Measurements from ENCODE around the gene BEND7.
"Not testable (repeated sequence)": the region's sequence is repeated elsewhere in the genome, so short reads cannot be mapped to it uniquely, and the experiment has no call there.

The BEND7 gene

DNA sequence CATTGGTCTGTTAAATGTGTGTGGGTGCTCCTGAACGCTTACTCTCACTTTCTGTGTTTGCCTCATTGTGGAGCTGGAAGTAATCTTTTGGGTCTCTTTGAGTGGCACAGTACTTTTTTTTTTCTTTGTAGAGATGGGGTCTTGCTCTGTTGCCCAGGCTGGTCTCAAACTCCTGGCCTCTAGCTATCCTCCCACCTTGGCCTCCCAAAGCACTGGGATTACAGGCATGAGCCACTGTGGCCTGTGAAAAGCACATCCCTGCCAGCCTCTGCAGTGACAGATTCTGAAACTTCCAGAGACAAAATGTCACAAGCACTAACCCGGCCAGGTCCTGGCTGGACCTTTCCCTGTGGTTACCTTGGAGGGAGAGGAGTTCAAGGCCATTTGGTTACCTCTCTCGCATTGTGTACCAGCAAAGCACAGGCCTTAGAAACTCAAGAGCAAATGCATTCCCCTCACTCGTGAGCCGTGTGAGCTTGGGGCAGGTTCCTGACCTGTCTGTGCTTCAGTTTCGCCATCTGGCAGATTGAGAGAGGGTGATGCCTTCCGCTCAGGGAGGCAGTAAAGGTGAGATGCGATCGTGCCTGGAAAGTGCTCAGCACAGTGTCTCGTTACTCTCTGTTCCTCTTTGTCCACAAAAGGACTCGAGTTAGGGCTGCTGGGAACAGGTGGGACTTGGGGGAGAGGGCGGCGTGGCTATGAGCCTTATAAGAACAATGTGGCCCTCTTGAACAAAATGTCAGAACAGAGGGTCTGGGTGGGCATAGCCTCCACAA, 108.1 kb downstream of the BEND7 start:
- DNase-seq (ENCODE audit: low spot score): no peak

DNA sequence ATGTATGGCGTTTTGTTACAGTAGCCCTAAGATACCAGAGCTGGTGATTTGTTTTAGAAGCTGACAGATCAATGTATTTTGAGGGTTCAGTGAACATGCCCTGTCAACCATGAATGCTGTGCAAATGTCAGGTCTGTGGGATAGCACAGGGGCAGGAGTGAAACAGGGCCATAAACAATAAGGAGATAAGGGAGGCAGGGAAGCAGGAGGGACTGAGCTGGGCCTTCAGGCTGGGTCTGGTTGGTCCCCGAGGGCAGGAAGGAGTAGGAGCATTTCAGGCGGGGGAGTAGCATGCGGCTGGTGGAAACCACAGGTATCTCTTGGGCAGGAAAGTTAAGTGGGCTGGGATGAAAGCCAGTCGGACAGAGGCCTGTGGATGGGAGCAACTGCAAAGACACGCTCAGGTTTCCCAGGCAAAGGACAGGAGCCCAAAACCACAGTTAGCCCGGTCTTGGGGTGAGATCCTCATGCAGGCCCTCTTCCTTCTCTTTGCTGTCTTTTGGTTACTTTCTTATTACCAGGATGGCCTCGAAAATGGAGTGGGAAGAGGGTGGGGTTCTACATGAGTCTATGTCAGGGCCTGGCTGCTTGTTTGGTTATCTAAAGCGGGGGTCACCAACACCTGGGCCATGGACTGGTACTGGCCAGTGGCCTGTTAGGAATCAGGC, 111.2 kb downstream of the BEND7 start:
- no peak for DNase-seq (ENCODE audit: low spot score)

DNA sequence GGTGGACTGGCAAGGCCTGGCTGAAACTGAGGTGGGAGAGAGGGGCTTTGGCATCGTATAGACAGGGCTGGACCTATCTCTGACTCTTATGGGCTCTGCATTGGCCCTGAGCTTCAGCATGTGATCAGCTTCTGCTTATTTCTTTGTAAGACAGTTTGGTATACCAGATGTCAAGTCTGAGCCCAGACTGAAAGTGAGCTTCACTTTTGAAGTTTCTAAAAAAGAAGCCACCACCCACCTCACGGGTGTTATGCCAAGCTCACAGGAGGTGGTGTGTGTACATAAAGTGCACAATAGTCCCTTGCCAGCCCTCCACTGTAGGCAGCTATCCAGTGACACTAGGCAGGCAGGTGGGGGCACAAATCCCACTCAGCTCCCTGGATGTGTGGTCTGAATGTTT, 112.1 kb downstream of the BEND7 start:
- no peak for DNase-seq (ENCODE audit: low spot score)

DNA sequence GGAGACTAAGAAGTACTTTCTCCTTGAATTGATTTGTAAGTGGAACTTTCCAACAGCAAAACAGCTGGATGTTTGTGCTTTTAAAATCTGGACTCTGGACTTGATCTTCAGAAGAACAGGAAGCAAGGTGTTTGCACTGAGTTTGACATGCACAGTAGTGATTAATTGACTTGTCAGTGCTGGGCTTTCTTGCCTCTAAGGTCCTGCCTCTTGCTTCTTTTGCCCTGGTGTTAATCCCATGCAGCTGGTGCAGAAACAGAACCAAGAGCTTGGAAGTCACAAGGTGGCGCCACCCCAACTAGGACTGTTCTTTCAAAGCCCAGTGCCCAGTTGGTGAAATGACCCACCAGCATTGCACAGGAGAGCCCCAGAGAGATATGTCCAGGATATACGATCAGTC, 114.0 kb downstream of the BEND7 start:
- no peak for DNase-seq (ENCODE audit: low spot score)

DNA sequence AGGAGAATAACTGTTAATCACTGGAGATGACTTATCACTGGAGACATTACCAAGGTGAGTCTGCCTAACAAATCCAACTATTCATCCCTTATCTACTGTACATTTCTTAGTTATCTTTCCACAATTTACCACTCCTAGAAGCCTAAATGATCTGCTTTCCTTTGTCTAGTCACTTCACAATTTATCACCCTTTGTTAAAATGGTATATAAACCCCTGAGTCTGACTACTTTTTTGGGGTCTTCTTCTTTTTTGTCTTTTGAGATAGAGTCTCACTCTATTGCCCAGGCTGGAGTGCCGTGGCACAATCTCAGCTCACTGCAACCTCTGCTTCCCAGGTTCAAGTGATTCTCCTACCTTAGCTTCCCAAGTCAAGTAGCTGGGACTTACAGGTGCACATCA, 114.7 kb downstream of the BEND7 start:
- DNase-seq (ENCODE audit: low spot score): no peak

DNA sequence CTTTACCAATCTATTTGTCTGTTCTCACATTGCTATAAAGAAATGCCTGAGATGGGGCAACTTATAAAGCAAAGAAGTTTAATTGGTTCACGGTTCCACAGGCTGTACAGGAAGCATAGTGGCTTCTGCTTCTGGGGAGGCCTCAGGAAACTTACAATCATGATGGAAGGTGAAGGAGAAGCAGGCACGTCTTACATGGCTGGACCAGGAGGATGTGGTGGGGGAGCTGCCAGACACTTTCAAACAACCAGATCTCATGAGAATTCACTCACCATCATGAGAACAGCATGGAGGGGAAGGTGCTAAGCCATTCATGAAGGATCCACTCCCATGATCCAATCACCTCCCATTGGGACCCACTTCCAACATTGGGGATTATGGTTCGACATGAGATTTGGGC, 115.9 kb downstream of the BEND7 start:
- no peak for DNase-seq (ENCODE audit: low spot score)

DNA sequence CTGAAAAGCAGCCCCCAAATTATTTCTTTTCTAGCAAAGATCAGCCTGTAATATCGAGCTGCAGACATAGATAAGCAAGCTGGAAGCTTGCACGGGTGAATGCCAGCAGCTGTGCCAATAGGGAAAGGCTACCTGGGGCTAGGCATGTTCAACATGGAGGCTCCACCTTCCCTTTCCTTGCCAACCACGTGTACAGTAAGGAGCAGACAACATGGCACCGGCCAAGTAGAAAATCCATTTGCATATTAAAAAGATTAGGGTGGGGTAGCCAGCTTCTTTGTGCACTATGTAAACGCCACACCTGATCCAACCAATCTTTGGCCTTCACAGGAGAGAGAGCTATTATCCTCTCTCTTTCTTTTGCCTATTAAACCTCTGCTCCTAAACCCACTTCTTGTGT, 124.0 kb downstream of the BEND7 start:
- no peak for DNase-seq (ENCODE audit: low spot score)

DNA sequence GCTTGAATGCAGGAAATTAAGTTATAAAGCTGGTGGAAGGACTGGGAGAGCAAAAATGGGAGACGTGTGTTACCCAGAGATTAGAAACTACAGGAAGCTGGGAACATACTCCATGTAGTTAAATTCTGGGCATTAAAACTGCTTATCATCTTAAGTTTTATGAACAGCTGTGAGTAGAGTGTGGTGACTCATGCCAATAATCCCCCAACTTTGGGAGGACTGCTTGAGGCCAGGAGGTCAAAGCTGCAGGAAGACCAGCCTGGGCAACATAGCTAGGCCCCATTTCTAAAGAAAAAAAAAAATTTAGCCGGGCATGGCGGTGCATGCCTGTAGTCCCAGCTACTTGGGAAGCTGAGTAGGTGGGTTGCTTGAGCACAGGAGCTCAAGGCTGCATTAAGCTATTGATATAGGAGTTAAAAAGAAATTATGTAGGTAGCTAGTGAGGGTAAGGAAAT, 124.5 kb downstream of the BEND7 start:
- no peak for DNase-seq (ENCODE audit: low spot score)

DNA sequence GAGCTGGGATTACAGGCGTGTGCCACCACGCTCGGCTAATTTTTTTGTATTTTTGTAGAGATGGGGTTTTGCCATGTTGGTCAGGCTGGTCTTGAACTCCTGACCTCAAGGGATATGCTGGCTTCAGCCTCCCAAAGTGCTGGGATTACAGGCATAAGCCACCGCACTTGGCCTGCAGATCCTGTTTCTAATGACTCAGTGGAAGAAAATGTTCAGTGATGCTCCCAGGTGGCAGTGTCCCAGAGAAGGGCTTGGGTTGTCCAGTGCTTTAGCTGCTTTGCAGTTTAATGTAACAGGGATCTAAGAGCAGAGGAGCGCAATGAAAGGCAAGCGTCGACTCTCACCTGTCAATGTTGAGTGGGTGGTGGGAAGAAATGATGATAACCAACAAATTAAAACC, 125.4 kb downstream of the BEND7 start:
- not testable (repeated sequence) for DNase-seq (ENCODE audit: low spot score)

DNA sequence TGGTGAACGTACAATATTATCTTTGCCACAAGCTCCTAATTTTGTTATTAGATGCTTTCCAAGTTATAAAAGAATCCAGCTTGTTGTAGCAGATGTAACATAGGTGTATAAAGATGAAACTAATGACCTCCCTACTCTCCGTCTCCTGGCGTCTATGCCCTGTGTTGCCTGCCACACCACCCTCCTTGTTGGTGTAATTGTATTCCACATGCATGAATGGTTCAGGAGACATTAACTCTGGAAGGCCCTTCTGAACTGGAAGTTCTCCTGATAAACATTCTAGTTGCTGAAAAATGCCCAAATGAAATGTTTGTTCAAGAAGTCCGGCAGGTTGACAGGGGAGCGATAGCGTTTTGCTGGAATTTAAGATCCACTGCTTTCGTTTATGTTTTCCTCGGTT, 126.8 kb downstream of the BEND7 start:
- DNase-seq (ENCODE audit: low spot score): no peak

DNA sequence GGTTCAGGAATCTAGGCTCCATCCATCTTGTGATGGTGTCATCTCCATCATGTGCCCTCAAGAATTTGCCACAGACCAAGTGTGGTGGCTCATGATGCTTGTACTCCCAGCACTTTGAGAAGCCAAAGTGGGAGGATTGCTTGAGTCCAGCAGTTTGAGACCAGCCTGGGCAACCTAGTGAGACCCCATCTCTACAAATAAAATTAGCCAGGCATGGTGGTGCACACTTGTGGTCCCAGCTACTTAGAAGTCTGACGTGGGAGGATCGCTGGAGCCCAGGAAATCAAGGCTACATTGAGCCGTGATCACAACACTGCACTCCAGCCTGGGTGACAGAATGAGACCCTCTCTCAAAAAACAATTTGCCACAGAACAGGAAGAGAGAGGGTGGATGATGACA, 127.7 kb downstream of the BEND7 start:
- DNase-seq (ENCODE audit: low spot score): no peak

DNA sequence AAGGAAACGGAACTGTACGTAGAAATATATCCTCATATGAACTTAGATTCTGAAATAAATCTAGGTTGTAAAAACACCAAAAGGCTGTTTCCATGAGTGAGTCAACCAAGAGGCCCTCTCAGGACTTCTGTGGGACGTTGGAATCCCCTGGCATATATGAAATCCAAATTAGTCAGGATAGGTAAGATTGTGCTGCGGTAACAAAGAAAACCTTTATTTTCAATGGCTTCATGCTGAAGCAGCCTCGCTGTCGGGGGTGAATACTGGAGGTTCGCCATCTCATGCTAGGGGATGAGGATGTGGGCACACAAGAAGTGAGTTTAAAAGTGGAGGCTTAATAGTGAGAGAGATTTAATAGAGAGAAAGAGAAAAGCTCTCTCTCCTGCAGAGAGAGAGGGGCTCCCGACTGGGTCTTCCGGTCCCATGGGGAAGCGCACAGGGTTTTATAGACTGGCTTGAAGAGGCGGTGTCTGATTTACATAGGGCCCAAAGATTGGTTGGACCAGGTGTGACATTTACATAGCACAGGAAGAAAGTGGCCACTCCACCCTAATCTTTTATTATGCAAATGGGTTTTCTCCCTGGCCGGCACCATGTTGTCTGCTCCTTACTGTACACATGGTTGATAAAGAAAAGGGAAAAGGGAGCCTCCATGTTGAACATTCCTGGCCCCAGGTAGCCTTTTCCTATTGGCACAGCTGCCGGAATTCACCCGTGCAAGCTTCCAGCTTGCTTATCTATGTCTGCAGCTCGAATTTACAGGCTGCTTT, 128.4 kb downstream of the BEND7 start:
- no peak for DNase-seq (ENCODE audit: low spot score)

DNA sequence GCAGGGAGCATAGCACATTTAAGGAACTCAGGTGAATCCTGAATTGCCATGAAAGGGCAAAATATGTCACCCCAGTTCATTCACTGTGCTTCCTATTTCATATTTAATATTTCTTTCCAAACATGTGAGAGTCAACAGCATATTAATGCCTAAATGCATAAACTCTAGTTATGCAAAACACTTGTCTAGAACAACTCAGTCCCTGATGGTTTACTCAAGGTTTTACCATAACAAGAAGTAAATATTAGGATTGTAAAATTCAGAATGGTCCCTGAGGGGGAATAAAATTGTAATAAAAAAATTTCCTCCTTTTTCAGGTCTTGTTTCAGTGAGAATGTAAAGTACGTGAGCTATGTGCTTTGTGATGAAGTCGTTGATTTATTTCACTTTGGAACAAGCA, 129.1 kb downstream of the BEND7 start:
- DNase-seq (ENCODE audit: low spot score): no peak

DNA sequence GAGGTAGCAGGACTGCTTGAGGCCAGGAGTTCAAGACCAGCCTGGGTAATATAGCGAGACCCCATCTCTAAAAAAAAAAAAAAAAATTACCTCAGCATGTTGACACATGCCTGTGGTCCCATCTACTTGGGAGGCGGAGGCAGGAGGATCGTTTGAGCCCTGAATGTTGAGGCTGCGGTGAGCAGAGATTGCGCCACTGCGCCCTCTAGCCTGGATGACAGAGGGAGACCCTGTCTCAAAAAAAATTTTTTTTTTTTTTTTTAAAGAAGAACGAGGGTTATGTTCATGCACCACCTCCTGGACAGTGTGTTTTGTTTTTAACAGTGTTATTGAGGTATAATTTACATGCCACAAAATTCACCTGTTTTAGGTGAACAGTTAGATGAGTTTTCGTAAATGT, 129.6 kb downstream of the BEND7 start:
- DNase-seq (ENCODE audit: low spot score): no peak

DNA sequence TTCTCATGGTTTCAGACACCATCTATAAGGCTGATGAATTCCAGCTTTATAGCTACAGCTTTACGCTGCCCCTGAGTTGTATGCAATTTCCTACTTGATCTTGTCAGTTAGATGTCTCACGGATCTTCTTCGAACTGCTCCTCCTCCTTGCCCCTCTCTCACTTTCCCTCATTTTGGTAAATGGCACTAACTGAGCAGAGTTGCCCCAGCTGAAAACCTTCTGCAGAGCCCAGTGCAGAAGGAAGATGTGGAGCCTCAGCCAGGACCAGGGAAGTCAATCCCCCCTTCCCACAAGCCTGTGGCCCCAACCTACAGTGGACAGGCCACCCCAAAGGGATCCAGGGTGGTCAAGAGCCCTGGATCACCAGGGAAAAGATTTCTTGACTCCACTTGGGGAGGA, 131.8 kb downstream of the BEND7 start:
- DNase-seq (ENCODE audit: low spot score): no peak

DNA sequence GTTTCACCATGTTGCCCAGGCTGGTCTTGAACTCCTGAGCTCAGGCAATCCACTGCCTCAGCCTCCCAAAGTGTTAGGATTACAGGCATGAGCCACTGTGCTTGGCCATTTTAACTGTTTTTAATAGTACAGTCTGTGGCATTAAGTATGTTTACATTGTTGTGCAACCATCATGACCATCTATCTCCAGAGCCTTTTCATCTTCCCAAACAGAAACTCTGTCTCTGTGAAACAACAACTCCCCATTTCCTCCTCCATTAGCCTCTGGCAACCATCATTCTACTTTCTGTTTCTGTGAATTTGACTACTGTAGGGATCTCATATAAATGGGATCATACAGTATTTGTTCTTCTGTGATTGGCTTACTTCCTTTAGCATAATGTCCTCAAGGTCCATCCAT, 132.4 kb downstream of the BEND7 start:
- DNase-seq (ENCODE audit: low spot score): no peak

DNA sequence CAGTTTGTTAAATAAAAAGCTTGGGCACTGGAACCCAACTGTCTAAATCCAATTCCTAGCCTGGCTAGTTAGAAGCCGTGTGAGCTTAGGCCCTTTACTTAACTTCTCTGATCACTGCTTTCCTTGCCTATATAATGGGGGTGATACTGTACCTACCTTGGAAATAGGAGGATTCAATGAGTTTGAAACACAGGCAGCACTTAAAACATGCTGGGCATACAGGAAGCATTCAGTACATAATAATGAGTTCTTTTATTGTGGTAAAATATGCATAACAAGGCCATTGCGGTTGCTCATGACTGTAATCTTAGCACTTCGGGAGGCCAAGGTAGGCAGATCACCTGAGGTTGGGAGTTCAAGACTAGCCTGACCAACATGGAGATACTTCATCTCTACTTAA, 133.3 kb downstream of the BEND7 start:
- no peak for DNase-seq (ENCODE audit: low spot score)

DNA sequence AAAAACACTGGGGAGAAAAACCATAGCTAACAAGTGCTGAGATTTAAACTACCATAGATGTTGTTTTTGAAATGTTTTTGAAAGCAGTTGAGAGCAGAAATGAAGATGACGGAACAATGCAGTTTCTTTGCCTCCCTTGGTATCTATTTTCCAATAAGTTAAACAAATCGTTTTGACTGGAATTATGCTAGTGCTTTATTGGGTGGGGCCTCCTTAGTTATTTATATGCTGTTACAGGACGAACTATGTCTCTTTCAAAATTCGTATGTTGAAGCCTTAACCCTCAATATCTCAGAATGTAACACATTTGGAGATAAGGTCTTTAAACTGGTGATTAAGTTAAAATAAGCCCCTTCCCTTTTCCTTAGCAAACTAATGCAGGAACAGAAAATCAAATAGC, 135.2 kb downstream of the BEND7 start:
- DNase-seq (ENCODE audit: low spot score): no peak

DNA sequence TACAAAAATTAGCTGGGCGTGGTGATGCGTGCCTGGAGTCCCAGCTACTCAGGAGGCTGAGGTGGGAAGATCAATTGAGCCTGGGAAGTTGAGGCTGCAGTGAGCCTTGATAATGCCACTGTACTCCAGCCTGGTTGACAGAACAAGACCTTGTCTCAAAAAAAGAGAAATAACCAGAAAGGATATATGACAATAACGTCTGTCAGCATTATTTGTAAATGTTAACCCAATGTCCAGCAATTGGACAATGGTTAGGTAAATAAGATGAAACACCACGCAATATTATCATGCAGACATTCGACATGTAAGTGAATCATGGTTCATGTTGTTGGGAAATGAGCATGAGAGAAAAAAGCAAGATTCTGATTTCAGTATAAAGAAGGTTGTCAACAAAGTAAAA, 136.1 kb downstream of the BEND7 start:
- no peak for DNase-seq (ENCODE audit: low spot score)
